ENCODE data around the gene LSM11.

LSM11 gene

DNA sequence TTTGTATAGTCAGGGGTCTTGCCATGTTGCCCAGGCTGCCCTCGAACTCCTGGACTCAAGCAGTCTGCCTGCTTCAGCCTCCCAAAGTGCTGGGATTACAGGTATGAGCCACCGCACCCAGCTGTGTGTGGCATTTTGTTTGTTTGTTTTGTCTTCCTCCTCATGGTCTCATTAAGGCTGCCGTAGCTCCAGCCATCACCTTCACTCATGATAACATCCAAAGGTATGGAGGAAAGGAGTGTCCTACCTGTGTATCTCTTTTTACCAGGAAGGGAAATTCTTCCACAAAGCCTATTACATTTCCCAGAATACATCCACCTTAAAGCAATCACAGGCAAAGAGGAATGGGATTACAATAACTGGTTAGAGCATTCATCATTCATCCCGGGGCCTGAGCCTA is 27.2 kb downstream of the LSM11 start:
- H3K4me1 Mint-ChIP-seq, result peaks cover 4% of the 10 kb centered on the region
- H3K27ac Mint-ChIP-seq, result no peak overlapping the region
- DNase-seq, result no peak
- no peaks in the 10 kb centered on the region for H3K36me3 Mint-ChIP-seq (ENCODE audit: low read depth)
- no peak overlapping the region for H3K4me3 Mint-ChIP-seq
- H3K27me3 Mint-ChIP-seq (ENCODE audit: low read depth, poor library complexity), result no peaks in the 10 kb centered on the region
- TF ChIP-seq, protein P1, sequence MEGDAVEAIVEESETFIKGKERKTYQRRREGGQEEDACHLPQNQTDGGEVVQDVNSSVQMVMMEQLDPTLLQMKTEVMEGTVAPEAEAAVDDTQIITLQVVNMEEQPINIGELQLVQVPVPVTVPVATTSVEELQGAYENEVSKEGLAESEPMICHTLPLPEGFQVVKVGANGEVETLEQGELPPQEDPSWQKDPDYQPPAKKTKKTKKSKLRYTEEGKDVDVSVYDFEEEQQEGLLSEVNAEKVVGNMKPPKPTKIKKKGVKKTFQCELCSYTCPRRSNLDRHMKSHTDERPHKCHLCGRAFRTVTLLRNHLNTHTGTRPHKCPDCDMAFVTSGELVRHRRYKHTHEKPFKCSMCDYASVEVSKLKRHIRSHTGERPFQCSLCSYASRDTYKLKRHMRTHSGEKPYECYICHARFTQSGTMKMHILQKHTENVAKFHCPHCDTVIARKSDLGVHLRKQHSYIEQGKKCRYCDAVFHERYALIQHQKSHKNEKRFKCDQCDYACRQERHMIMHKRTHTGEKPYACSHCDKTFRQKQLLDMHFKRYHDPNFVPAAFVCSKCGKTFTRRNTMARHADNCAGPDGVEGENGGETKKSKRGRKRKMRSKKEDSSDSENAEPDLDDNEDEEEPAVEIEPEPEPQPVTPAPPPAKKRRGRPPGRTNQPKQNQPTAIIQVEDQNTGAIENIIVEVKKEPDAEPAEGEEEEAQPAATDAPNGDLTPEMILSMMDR (IDR thresholded peaks at IDR 0.05), result no peak
- no peaks in the 10 kb centered on the region for H3K9me3 Mint-ChIP-seq

- H3K36me3 Mint-ChIP-seq (ENCODE audit: low read depth), result no peaks in the 10 kb centered on the region
- TF ChIP-seq, protein P1 (IDR thresholded peaks at IDR 0.05), result no peak
These were observed 28.6 kb downstream of the LSM11 start for GRCh38 chr5:157772127-157772526.

DNA sequence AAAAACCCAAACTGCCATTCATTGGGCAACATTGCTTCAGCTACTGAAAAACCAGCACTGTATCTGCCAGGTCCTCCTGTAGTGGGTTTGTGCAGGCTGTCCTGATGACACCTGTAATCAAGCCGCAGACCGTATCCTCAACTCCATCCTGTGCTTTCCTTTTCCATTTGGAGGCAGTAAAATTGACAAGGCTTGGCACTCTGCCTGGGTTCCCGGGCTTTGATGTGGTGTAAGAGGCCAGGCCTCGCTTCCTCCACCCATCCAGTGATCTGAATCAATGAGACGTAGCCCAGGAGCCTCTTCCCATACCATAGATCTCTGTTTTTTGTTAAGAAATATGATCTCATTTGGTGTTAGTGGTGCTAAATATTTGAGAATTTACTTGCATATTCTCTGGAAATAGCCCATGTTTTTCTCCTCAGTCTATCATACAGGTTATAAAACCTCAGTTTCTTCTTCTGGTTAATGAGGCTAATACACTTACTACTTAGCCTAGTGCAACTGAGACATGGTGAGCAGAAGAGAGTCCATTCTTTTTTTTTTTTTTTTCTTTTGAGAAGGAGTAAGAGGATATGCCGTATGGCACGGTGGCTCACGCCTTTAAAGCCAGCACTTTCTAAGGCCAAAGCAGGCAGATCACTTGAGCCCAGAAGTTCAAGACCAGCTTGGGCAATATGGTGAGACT is 34.8 kb downstream of the LSM11 start:
- DNase-seq, result peak; percentile 21
- peaks cover 6% of the 10 kb centered on the region for H3K4me1 Mint-ChIP-seq
- no peak overlapping the region for H3K27ac Mint-ChIP-seq
- no peaks in the 10 kb centered on the region for H3K27me3 Mint-ChIP-seq (ENCODE audit: low read depth, poor library complexity)
- peaks cover 3% of the 10 kb centered on the region for H3K9me3 Mint-ChIP-seq
- peaks cover 4% of the 10 kb centered on the region for H3K36me3 Mint-ChIP-seq (ENCODE audit: low read depth)
- TF ChIP-seq, protein P1 (IDR thresholded peaks at IDR 0.05), result no peak
- no peak overlapping the region for H3K4me3 Mint-ChIP-seq

More at GRCh38 chr5:157772127-157772526, 28.6 kb downstream of the LSM11 start:
- no peak for DNase-seq
- Mint-ChIP-seq H3K4me3 (no peak overlapping the region), H3K27me3 (ENCODE audit: low read depth, poor library complexity) (no peaks in the 10 kb centered on the region), H3K9me3 (peaks cover 3% of the 10 kb centered on the region), H3K4me1 (peaks cover 4% of the 10 kb centered on the region), H3K27ac (peak overlapping the region; percentile 63)

DNA sequence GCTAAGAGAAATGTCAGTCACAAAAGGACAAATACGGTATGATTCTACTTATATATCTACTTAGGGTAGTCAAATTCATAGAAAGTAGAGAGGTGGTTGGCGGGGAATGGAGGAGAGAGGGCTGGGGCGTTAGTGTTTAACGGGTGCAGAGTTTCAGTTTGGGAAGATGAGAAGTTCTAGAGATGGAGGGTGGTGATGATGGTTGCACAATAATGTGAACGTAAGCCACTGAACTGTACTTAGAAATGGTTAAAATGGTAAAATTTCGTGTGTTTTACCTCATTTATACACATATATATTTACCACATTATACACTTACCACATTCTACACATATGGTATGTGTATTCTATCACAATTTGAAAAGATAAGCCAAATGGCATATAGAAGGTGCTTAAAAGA is 35.7 kb downstream of the LSM11 start:
- Mint-ChIP-seq H3K27ac (no peak overlapping the region), H3K4me1 (peaks cover 6% of the 10 kb centered on the region), H3K9me3 (peaks cover 3% of the 10 kb centered on the region), H3K36me3 (ENCODE audit: low read depth) (peaks cover 4% of the 10 kb centered on the region), H3K27me3 (ENCODE audit: low read depth, poor library complexity) (no peaks in the 10 kb centered on the region), H3K4me3 (no peak overlapping the region)
- TF ChIP-seq, protein P1 (IDR thresholded peaks at IDR 0.05), result no peak
- DNase-seq, result no peak

DNA sequence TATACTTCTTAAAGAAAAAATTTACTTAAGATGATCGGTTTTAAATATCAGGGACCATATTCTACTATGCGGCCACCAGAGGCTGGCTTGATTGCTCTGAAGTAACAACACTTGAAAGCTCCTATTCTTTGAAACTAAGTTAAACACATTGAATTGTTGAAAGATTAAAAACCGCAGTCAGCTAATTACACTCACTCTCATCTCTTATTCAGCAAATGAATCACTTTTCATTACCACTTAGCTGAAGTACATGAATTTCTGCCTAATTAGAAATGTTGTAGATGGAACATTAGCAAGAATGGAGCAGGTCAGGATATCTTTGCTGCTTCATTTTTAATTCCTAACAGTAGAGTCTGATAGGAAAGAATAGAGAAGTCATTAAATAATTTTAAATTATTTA is 42.3 kb downstream of the LSM11 start:
- no peak for DNase-seq
- Mint-ChIP-seq H3K27ac (no peak overlapping the region), H3K4me1 (no peaks in the 10 kb centered on the region), H3K27me3 (ENCODE audit: low read depth, poor library complexity) (no peaks in the 10 kb centered on the region), H3K36me3 (ENCODE audit: low read depth) (peaks cover 39% of the 10 kb centered on the region), H3K9me3 (no peaks in the 10 kb centered on the region), H3K4me3 (no peak overlapping the region)
- TF ChIP-seq, protein P1 (IDR thresholded peaks at IDR 0.05), result no peak

GRCh38 chr5:157793301-157793700 is 49.8 kb downstream of the LSM11 start:
- TF ChIP-seq, protein P1 (IDR thresholded peaks at IDR 0.05), result no peak
- DNase-seq, result no peak
- H3K36me3 Mint-ChIP-seq (ENCODE audit: low read depth), result peaks cover 65% of the 10 kb centered on the region
- H3K9me3 Mint-ChIP-seq, result no peaks in the 10 kb centered on the region
- no peaks in the 10 kb centered on the region for H3K4me1 Mint-ChIP-seq
- H3K27me3 Mint-ChIP-seq (ENCODE audit: low read depth, poor library complexity), result no peaks in the 10 kb centered on the region
- H3K27ac Mint-ChIP-seq, result no peak overlapping the region
- H3K4me3 Mint-ChIP-seq, result no peak overlapping the region
